Body of pancreas (tissue), 4 donors: ENCODE measurements around the gene DMRT3.

Experiments used
- POLR2A ChIP-seq, 3 donors: fragments of 450-650 bp; IDR thresholded peaks; one replicate each; pipeline ENCODE4 v1.6.1; 2016; ENCODE audit warnings: antibody characterized with exemption in 3 of 3, mild to moderate bottlenecking in 2 of 3
- TF ChIP-seq, protein P1 (sequence below), 7 experiments: fragments of 450-650 bp in 4 of 7; fragments of 200-600 bp in 3 of 7; sonication (generic) in 3 of 7; IDR thresholded peaks; one replicate each; pipeline ENCODE4 v1.5.1; 2016 to 2019; ENCODE audit warnings: antibody characterized with exemption in 7 of 7

- TF ChIP-seq, protein P1, sequence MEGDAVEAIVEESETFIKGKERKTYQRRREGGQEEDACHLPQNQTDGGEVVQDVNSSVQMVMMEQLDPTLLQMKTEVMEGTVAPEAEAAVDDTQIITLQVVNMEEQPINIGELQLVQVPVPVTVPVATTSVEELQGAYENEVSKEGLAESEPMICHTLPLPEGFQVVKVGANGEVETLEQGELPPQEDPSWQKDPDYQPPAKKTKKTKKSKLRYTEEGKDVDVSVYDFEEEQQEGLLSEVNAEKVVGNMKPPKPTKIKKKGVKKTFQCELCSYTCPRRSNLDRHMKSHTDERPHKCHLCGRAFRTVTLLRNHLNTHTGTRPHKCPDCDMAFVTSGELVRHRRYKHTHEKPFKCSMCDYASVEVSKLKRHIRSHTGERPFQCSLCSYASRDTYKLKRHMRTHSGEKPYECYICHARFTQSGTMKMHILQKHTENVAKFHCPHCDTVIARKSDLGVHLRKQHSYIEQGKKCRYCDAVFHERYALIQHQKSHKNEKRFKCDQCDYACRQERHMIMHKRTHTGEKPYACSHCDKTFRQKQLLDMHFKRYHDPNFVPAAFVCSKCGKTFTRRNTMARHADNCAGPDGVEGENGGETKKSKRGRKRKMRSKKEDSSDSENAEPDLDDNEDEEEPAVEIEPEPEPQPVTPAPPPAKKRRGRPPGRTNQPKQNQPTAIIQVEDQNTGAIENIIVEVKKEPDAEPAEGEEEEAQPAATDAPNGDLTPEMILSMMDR (IDR thresholded peaks at IDR 0.05) = no peak
- TF ChIP-seq POLR2A (IDR thresholded peaks at IDR 0.05) = no peak
These were observed 1.3 kb upstream of the DMRT3 start for GRCh38 chr9:974996-975739.
